Measurements from ENCODE around the gene FSTL5. TPM values are rescaled to one million over a fixed set of nuclear protein-coding genes. Genes with fewer than 3 reads are reported as not detected.

Gene FSTL5
- total and polyA plus RNA-seq, 2 of the 8 experiments (the other 6 are each of a cell fraction or from before 2014, with no cell fraction given) = 0.09 to 0.32 TPM

GRCh38 chr4:161952382-161952781, 211.4 kb downstream of the FSTL5 start:
- ChIA-PET CTCF (ENCODE audit: partially characterized antibody) (interaction anchor here (1.1 kb wide), 1 partner anchor 216 kb away, joined by 3 read pairs; no protein-coding TSS in a partner anchor), POLR2A (ENCODE audit: partially characterized antibody) (no interaction called here)
- H3K18ac ChIP-seq (ENCODE audit: extremely low read depth, low read length) = no peak overlapping the region
- H3K4me3 ChIP-seq (ENCODE audit: extremely low read depth in 1 of 4, insufficient read depth in 2 of 4, low read depth in 3 of 4, low read length in 4 of 4) = no peak overlapping the region
- no peaks in the 10 kb centered on the region for H3K23me2 ChIP-seq (ENCODE audit: low read depth, low read length)
- no peaks in the 10 kb centered on the region for H3K79me1 ChIP-seq (ENCODE audit: low read depth, low read length)
- no peaks in the 10 kb centered on the region for H3K79me2 ChIP-seq (ENCODE audit: control insufficient read depth in 1 of 2, insufficient read depth in 2 of 2, low read length in 2 of 2)
- no peaks in the 10 kb centered on the region for H3K9me3 ChIP-seq (ENCODE audit: insufficient read depth in 2 of 2, low read depth in 1 of 2, low read length in 1 of 2)
- no peak overlapping the region for H2BK15ac ChIP-seq (ENCODE audit: low read length)
- 43% methylated on average over 2 of the region's 2 CpGs; no CpG with 5 or more reads in 1 of the 2 experiments for whole genome bisulfite sequencing, 2 experiments (ENCODE audit: extremely low coverage in 1 of 2, insufficient coverage in 1 of 2, insufficient read length in 1 of 2, insufficient replicate concordance in 2 of 2, low coverage in 1 of 2, low lambda C conversion rate in 2 of 2, missing lambda C conversion rate in 1 of 2)
- TF ChIP-seq CBX8 (IDR thresholded peaks at IDR 0.05; ENCODE audit: borderline replicate concordance, low read depth, low read length) (no peak), CBX5 (IDR thresholded peaks at IDR 0.05; ENCODE audit: low read depth, low read length) (no peak), POLR2AphosphoS5 (IDR thresholded peaks at IDR 0.05; ENCODE audit: low read depth, low read length) (no peak), RXRA (IDR thresholded peaks at IDR 0.05; ENCODE audit: insufficient read depth, low read depth, low read length) (no peak), BCL11A (IDR thresholded peaks at IDR 0.05; ENCODE audit: low read depth in 2 of 2, low read length in 2 of 2) (no peak)
- H3K56ac ChIP-seq (replicated peaks; ENCODE audit: insufficient read length, low read depth, low read length) = no peak overlapping the region
- H2BK120ac ChIP-seq (replicated peaks; ENCODE audit: low read depth, low read length) = no peak overlapping the region
- no peak for FAIRE-seq
- H3K4me1 ChIP-seq (replicated peaks in 1 of 4; ENCODE audit: control insufficient read depth in 3 of 4, insufficient read depth in 4 of 4, low read length in 3 of 4) = no peaks in the 10 kb centered on the region
- no peak overlapping the region for H2AK5ac ChIP-seq (ENCODE audit: low read depth, low read length)
- H3K23ac ChIP-seq (ENCODE audit: insufficient read length) = no peak overlapping the region
- H2BK5ac ChIP-seq (ENCODE audit: low read depth, low read length) = no peak overlapping the region
- no peaks in the 10 kb centered on the region for H4K20me1 ChIP-seq (replicated peaks in 1 of 2; ENCODE audit: control insufficient read depth in 1 of 2, insufficient read depth in 2 of 2, low read length in 2 of 2)
- no peak overlapping the region for H2AFZ ChIP-seq (ENCODE audit: low read length)
- DNase-seq (ENCODE audit: low read depth in 1 of 2, low spot score in 2 of 2) = no peak
- no peaks in the 10 kb centered on the region for H3K27me3 ChIP-seq (replicated peaks in 1 of 4; ENCODE audit: control insufficient read depth in 3 of 4, extremely low read depth in 1 of 4, insufficient read depth in 3 of 4, low read length in 3 of 4)
- no peak overlapping the region for H3K27ac ChIP-seq (ENCODE audit: low read depth, low read length)
- H4K91ac ChIP-seq (replicated peaks; ENCODE audit: insufficient read length, low read length) = no peak overlapping the region
- no peak overlapping the region for H3K14ac ChIP-seq (ENCODE audit: insufficient read length)
- no peak overlapping the region for H3K4me2 ChIP-seq (ENCODE audit: insufficient read depth in 1 of 2, low read depth in 2 of 2, low read length in 2 of 2)
- H3K36me3 ChIP-seq (ENCODE audit: control insufficient read depth in 2 of 4, insufficient read depth in 4 of 4, low read length in 3 of 4) = no peaks in the 10 kb centered on the region
- no peak overlapping the region for H2BK12ac ChIP-seq (ENCODE audit: low read depth, low read length)
- H3K9ac ChIP-seq (replicated peaks in 1 of 4; ENCODE audit: extremely low read depth in 1 of 4, low read depth in 3 of 4, low read length in 3 of 4) = no peak overlapping the region
- no peak overlapping the region for H2BK20ac ChIP-seq (ENCODE audit: low read length)
- H4K5ac ChIP-seq (ENCODE audit: insufficient read length, low read depth, low read length) = no peak overlapping the region
- no peak overlapping the region for H4K8ac ChIP-seq (ENCODE audit: extremely low read depth, insufficient read depth, low read length)
- no peak overlapping the region for H3K4ac ChIP-seq (replicated peaks; ENCODE audit: insufficient read length, low read depth, low read length)

Measured in H1 (cell line).